Nephron (organoid): ENCODE data around the gene IDS.
A peak's percentile ranks its signal among the peaks of the same experiment; 100 is the strongest.

Experiments used
- H3K27ac Mint-ChIP-seq, 3 experiments: 2 replicates each; pipeline ENCODE4 v1.8.0; 2020; ENCODE audit warnings: mixed read lengths in 3 of 3, mild to moderate bottlenecking in 2 of 3, moderate library complexity in 1 of 3
- H3K27me3 Mint-ChIP-seq: 2 replicates; pipeline ENCODE4 v1.8.0; 2021; ENCODE audit warnings: low read depth, mild to moderate bottlenecking, moderate library complexity, mixed read lengths
- H3K36me3 Mint-ChIP-seq: 2 replicates; pipeline ENCODE4 v1.8.0; 2020; ENCODE audit warnings: low read depth, mixed read lengths
- H3K4me1 Mint-ChIP-seq: 2 replicates; pipeline ENCODE4 v1.8.0; 2020; ENCODE audit warnings: mixed read lengths
- H3K4me3 Mint-ChIP-seq, 3 experiments: 2 replicates each; pipeline ENCODE4 v1.8.0; 2020; ENCODE audit warnings: mild to moderate bottlenecking in 3 of 3, mixed read lengths in 3 of 3, moderate library complexity in 2 of 3
- H3K9me3 Mint-ChIP-seq: 2 replicates; pipeline ENCODE4 v1.8.0; 2020; ENCODE audit warnings: mixed read lengths
- CTCF ChIP-seq, 3 experiments: fragments of 200-600 bp; sonication (generic); IDR thresholded peaks; one replicate each; pipeline ENCODE4 v1.5.0; 2021; ENCODE audit warnings: antibody characterized with exemption in 3 of 3; ENCODE audit not compliant: unreplicated experiment in 3 of 3

Gene IDS

GRCh38 chrX:149472625-149473024, 32.5 kb downstream of the IDS start:
- H3K27me3 Mint-ChIP-seq = no peaks in the 10 kb centered on the region
- peaks cover 5% of the 10 kb centered on the region for H3K36me3 Mint-ChIP-seq
- H3K27ac Mint-ChIP-seq = no peak overlapping the region
- H3K9me3 Mint-ChIP-seq = peaks cover 8% of the 10 kb centered on the region
- no peak for TF ChIP-seq CTCF (IDR thresholded peaks at IDR 0.05; ENCODE audit: unreplicated experiment in 3 of 3)
- no peak overlapping the region for H3K4me3 Mint-ChIP-seq
- peaks cover 10% of the 10 kb centered on the region for H3K4me1 Mint-ChIP-seq

- H3K27ac Mint-ChIP-seq = no peak overlapping the region
- H3K36me3 Mint-ChIP-seq = no peaks in the 10 kb centered on the region
- peaks cover 10% of the 10 kb centered on the region for H3K4me1 Mint-ChIP-seq
- H3K9me3 Mint-ChIP-seq = peaks cover 6% of the 10 kb centered on the region
- H3K4me3 Mint-ChIP-seq = peak overlapping the region in 1 of 3 experiments; percentile 57
- TF ChIP-seq CTCF (IDR thresholded peaks at IDR 0.05; ENCODE audit: unreplicated experiment in 3 of 3) = no peak
- no peaks in the 10 kb centered on the region for H3K27me3 Mint-ChIP-seq
These were observed 33.7 kb downstream of the IDS start for GRCh38 chrX:149471397-149471796.

- H3K4me3 Mint-ChIP-seq = peak overlapping the region; percentile 21 to 57 (median 29)
These were observed 34.2 kb downstream of the IDS start for GRCh38 chrX:149470955-149471354.

GRCh38 chrX:149469406-149469805, 35.7 kb downstream of the IDS start:
- H3K9me3 Mint-ChIP-seq = peaks cover 5% of the 10 kb centered on the region
- H3K36me3 Mint-ChIP-seq = no peaks in the 10 kb centered on the region
- no peak overlapping the region for H3K4me3 Mint-ChIP-seq
- H3K27me3 Mint-ChIP-seq = no peaks in the 10 kb centered on the region
- no peak overlapping the region for H3K27ac Mint-ChIP-seq
- peaks cover 10% of the 10 kb centered on the region for H3K4me1 Mint-ChIP-seq
- TF ChIP-seq CTCF (IDR thresholded peaks at IDR 0.05; ENCODE audit: unreplicated experiment in 3 of 3) = no peak

More at GRCh38 chrX:149470955-149471354, 34.2 kb downstream of the IDS start:
- Mint-ChIP-seq H3K4me1 (peaks cover 10% of the 10 kb centered on the region), H3K27ac (peak overlapping the region in 2 of 3 experiments; percentile 53 to 55), H3K9me3 (peaks cover 6% of the 10 kb centered on the region), H3K36me3 (no peaks in the 10 kb centered on the region), H3K27me3 (no peaks in the 10 kb centered on the region)
- TF ChIP-seq CTCF (IDR thresholded peaks at IDR 0.05; ENCODE audit: unreplicated experiment in 3 of 3) = peak; percentile 75 to 80 (median 76)

GRCh38 chrX:149467920-149468319, 37.2 kb downstream of the IDS start:
- H3K4me3 Mint-ChIP-seq = no peak overlapping the region
- H3K36me3 Mint-ChIP-seq = no peaks in the 10 kb centered on the region
- TF ChIP-seq CTCF (IDR thresholded peaks at IDR 0.05; ENCODE audit: unreplicated experiment in 3 of 3) = no peak
- H3K27me3 Mint-ChIP-seq = no peaks in the 10 kb centered on the region
- H3K9me3 Mint-ChIP-seq = peaks cover 5% of the 10 kb centered on the region
- peak overlapping the region in 1 of 3 experiments; percentile 16 for H3K27ac Mint-ChIP-seq
- H3K4me1 Mint-ChIP-seq = peaks cover 10% of the 10 kb centered on the region

- no peaks in the 10 kb centered on the region for H3K36me3 Mint-ChIP-seq
- H3K4me1 Mint-ChIP-seq = peaks cover 14% of the 10 kb centered on the region
- H3K9me3 Mint-ChIP-seq = peaks cover 8% of the 10 kb centered on the region
- H3K27ac Mint-ChIP-seq = no peak overlapping the region
- TF ChIP-seq CTCF (IDR thresholded peaks at IDR 0.05; ENCODE audit: unreplicated experiment in 3 of 3) = no peak
- H3K4me3 Mint-ChIP-seq = no peak overlapping the region
- H3K27me3 Mint-ChIP-seq = no peaks in the 10 kb centered on the region
These were observed 37.6 kb downstream of the IDS start for GRCh38 chrX:149467461-149467860.
